ENCODE measurements around the gene CLCA4.

DNA sequence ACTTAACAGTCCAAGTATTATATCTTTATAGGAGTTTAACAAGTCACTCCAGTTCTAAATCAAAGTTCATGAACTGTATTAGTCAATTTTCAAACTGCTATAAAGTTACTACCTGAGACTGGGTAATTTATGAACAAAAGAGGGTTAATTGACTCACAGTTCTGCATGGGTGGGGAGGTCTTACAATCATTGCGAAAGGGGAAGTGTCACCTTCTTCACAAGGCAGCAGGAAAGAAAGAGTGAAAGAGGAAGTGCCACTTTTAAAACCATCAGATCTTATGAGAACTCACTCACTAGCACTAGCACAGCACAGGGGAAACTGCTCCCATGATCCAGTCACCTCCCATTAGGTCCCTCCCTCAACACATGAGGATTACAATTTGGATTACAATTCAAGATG lies 70.0 kb downstream of the CLCA4 start:
- TF ChIP-seq POLR2A (IDR thresholded peaks at IDR 0.05; ENCODE audit: low read depth, low read length) (no peak), POLR2AphosphoS5 (IDR thresholded peaks at IDR 0.05; ENCODE audit: low read depth, low read length) (no peak), POU2F2 (IDR thresholded peaks at IDR 0.05; ENCODE audit: low read depth, low read length) (0 out of 2 replicates have a peak, but pooled peaks have one; percentile 18)
